ENCODE results near the gene RPS17. TPM values are rescaled to one million over a fixed set of nuclear protein-coding genes. Genes with fewer than 3 reads are reported as not detected.

The RPS17 gene
- total and polyA plus RNA-seq, 8 donors: 1,218 to 2,546 (median 2,305) TPM

GRCh38 chr15:82570721-82571508 is 30.7 kb upstream of the RPS17 start:
- intact Hi-C loops (cut with DNase I): no loop called here
- Histone ChIP-seq H3K27ac (no peak overlapping the region), H3K4me3 (no peak overlapping the region), H3K36me3 (no peaks in the 10 kb centered on the region), H3K4me1 (no peaks in the 10 kb centered on the region), H3K9me3 (no peaks in the 10 kb centered on the region), H3K27me3 (peaks cover 0 to 32% of the 10 kb centered on the region in 2 donors)
- no peak for TF ChIP-seq CTCF (IDR thresholded peaks at IDR 0.05)
- DNase-seq: peak in 2 of 4 donors; percentile 27 to 48
- no peak for ATAC-seq

GRCh38 chr15:82569834-82570233 is 29.6 kb upstream of the RPS17 start:
- no peak for DNase-seq
- H3K9me3 ChIP-seq: no peaks in the 10 kb centered on the region

GRCh38 chr15:82568986-82569385 is 28.7 kb upstream of the RPS17 start:
- no peak overlapping the region for H3K4me3 ChIP-seq
- H3K9me3 ChIP-seq: no peaks in the 10 kb centered on the region
- ATAC-seq: no peak
- no peak overlapping the region for H3K27ac ChIP-seq
- no peak for TF ChIP-seq CTCF (IDR thresholded peaks at IDR 0.05)
- peaks cover 0 to 25% of the 10 kb centered on the region in 2 donors for H3K27me3 ChIP-seq
- H3K36me3 ChIP-seq: no peaks in the 10 kb centered on the region
- DNase-seq: no peak
- H3K4me1 ChIP-seq: no peaks in the 10 kb centered on the region
- intact Hi-C loops (cut with DNase I): no loop called here

More at GRCh38 chr15:82569834-82570233, 29.6 kb upstream of the RPS17 start:
- Histone ChIP-seq H3K4me3 (no peak overlapping the region), H3K27me3 (peaks cover 0 to 32% of the 10 kb centered on the region in 2 donors), H3K4me1 (no peaks in the 10 kb centered on the region), H3K27ac (no peak overlapping the region), H3K36me3 (no peaks in the 10 kb centered on the region)
- no peak for TF ChIP-seq CTCF (IDR thresholded peaks at IDR 0.05)
- ATAC-seq: no peak
- intact Hi-C loops (cut with DNase I): no loop called here

- Histone ChIP-seq H3K4me1 (no peaks in the 10 kb centered on the region), H3K27me3 (peaks cover 0 to 22% of the 10 kb centered on the region in 2 donors), H3K4me3 (no peak overlapping the region), H3K27ac (no peak overlapping the region), H3K36me3 (no peaks in the 10 kb centered on the region), H3K9me3 (no peaks in the 10 kb centered on the region)
- ATAC-seq: no peak
- no peak for TF ChIP-seq CTCF (IDR thresholded peaks at IDR 0.05)
- no peak for DNase-seq
- intact Hi-C loops (cut with DNase I): no loop called here
These were observed 27.4 kb upstream of the RPS17 start for GRCh38 chr15:82567661-82568060.

GRCh38 chr15:82566690-82567089 is 26.4 kb upstream of the RPS17 start:
- intact Hi-C loops (cut with DNase I): no loop called here

More at GRCh38 chr15:82566690-82567089, 26.4 kb upstream of the RPS17 start:
- H3K27me3 ChIP-seq: peaks cover 0 to 13% of the 10 kb centered on the region in 2 donors
- no peak for DNase-seq
- no peaks in the 10 kb centered on the region for H3K4me1 ChIP-seq
- H3K27ac ChIP-seq: no peak overlapping the region
- H3K36me3 ChIP-seq: no peaks in the 10 kb centered on the region
- no peak for ATAC-seq
- TF ChIP-seq CTCF (IDR thresholded peaks at IDR 0.05): no peak
- H3K4me3 ChIP-seq: no peak overlapping the region
- no peaks in the 10 kb centered on the region for H3K9me3 ChIP-seq
